HepG2 (cell line): ENCODE results near the gene VTN. TPM values are rescaled to one million over a fixed set of nuclear protein-coding genes. Genes with fewer than 3 reads are reported as not detected.

Source experiments
- ATF5 ChIP-seq: sonication (generic); formaldehyde crosslinking; IDR thresholded peaks from 2 replicates; pipeline ENCODE4 v1.4.0; 2020; ENCODE audit warnings: mild to moderate bottlenecking, low read depth, missing genetic modification reagents
- CSRNP1 ChIP-seq: sonication (generic); formaldehyde crosslinking; IDR thresholded peaks from 2 replicates; pipeline ENCODE4 v1.8.1; 2023; ENCODE audit warnings: mild to moderate bottlenecking, missing genetic modification reagents
- GABPB1 ChIP-seq: IDR thresholded peaks from 2 replicates; pipeline ENCODE4 v1.6.1; 2016; ENCODE audit warnings: mild to moderate bottlenecking, missing genetic modification reagents, moderate library complexity, missing compliant biosample characterization
- MEIS2 ChIP-seq: sonication (generic); formaldehyde crosslinking; IDR thresholded peaks from 2 replicates; pipeline ENCODE4 v1.9.0; 2021; ENCODE audit warnings: mild to moderate bottlenecking, missing genetic modification reagents
- ONECUT2 ChIP-seq: sonication (generic); formaldehyde crosslinking; IDR thresholded peaks from 2 replicates; pipeline ENCODE4 v1.4.0; 2020; ENCODE audit warnings: missing genetic modification reagents
- REXO4 ChIP-seq: sonication (generic); formaldehyde crosslinking; IDR thresholded peaks from 2 replicates; pipeline ENCODE4 v1.8.0; 2022; ENCODE audit warnings: missing genetic modification reagents, mild to moderate bottlenecking, borderline replicate concordance
- SAFB2 ChIP-seq: sonication (generic); formaldehyde crosslinking; IDR thresholded peaks from 2 replicates; pipeline ENCODE4 v1.5.1; 2020; ENCODE audit warnings: missing genetic modification reagents, low read depth, mild to moderate bottlenecking, borderline replicate concordance
- SIN3B ChIP-seq: fragments of 150-350 bp; IDR thresholded peaks from 2 replicates; pipeline ENCODE4 v1.6.1; 2014; ENCODE audit warnings: low read length
- SOX6 ChIP-seq, 2 experiments: fragments of 450-650 bp in 1 of 2; sonication (generic) in 1 of 2; formaldehyde crosslinking in 1 of 2; IDR thresholded peaks; 2 replicates each; pipeline versions ENCODE4 v1.4.0 to v1.6.1; 2017 to 2020; ENCODE audit warnings: antibody characterized with exemption in 1 of 2, mild to moderate bottlenecking in 1 of 2, missing genetic modification reagents in 1 of 2
- ZMAT3 ChIP-seq: sonication (generic); formaldehyde crosslinking; conservative IDR thresholded peaks from 2 replicates; pipeline ENCODE4 v1.7.0; 2021; ENCODE audit warnings: missing genetic modification reagents
- ZNF160 ChIP-seq: sonication (generic); formaldehyde crosslinking; IDR thresholded peaks from 2 replicates; pipeline ENCODE4 v1.8.0; 2022; ENCODE audit warnings: mild to moderate bottlenecking, inconsistent platforms, missing genetic modification reagents
- ZNF280D ChIP-seq: sonication (generic); formaldehyde crosslinking; IDR thresholded peaks from 2 replicates; pipeline ENCODE4 v1.5.1; 2020; ENCODE audit warnings: mild to moderate bottlenecking, missing genetic modification reagents
- ZNF354B ChIP-seq: sonication (generic); formaldehyde crosslinking; IDR thresholded peaks from 2 replicates; pipeline ENCODE4 v1.8.0; 2022; ENCODE audit warnings: mild to moderate bottlenecking, missing genetic modification reagents
- ZNF431 ChIP-seq: sonication (generic); formaldehyde crosslinking; IDR thresholded peaks from 2 replicates; pipeline ENCODE4 v1.9.0; 2022; ENCODE audit warnings: missing genetic modification reagents, low read depth, mild to moderate bottlenecking, borderline replicate concordance
- ZNF703 ChIP-seq: sonication (generic); formaldehyde crosslinking; IDR thresholded peaks from 2 replicates; pipeline ENCODE4 v1.5.1; 2020; ENCODE audit warnings: missing genetic modification reagents, mild to moderate bottlenecking, moderate library complexity, borderline replicate concordance
- ZNF710 ChIP-seq: sonication (generic); formaldehyde crosslinking; IDR thresholded peaks from 2 replicates; pipeline ENCODE4 v1.5.0; 2020; ENCODE audit warnings: mild to moderate bottlenecking, missing genetic modification reagents, borderline replicate concordance
- ZNF800 ChIP-seq: sonication (generic); formaldehyde crosslinking; IDR thresholded peaks from 2 replicates; pipeline ENCODE4 v1.4.0; 2020; ENCODE audit warnings: missing genetic modification reagents
- polyA plus RNA-seq, 8 experiments: library from polyadenylated mRNA; depleted of rRNA in 3 of 8; stranded (reverse) in 7 of 8; unstranded in 1 of 8; fragments of >200 nt; fragmentation: Illumina TruSeq in 4 of 8; extraction: Trizol in 4 of 8; gene quantifications; 2 replicates each; pipeline versions ENCODE4 v1.2.1 to v1.2.3, GENCODE V29; 2011 to 2016; ENCODE audit warnings: low read depth in 4 of 8, missing spikeins in 1 of 8, mixed read lengths in 1 of 8; ENCODE audit not compliant: insufficient read depth in 1 of 8
- total RNA-seq, 5 experiments: library from RNA; depleted of rRNA; stranded (reverse); fragments of >200 nt; fragmentation: Illumina TruSeq; extraction: Trizol; gene quantifications; 2 replicates each; pipeline ENCODE4 v1.2.3, GENCODE V29; 2016; ENCODE audit warnings: low read depth in 1 of 5

The VTN gene
- total and polyA plus RNA-seq, 2 of the 13 experiments (the other 11 are each of a cell fraction or from before 2014, with no cell fraction given) = 108 to 131 TPM

- TF ChIP-seq ZNF280D (no peak), CSRNP1 (CRISPR knock-in tag) (peak; percentile 91; the same call in 1 of the 2 replicates), ZNF160 (CRISPR knock-in tag) (no peak; the same call in 1 of the 2 replicates), SIN3B (no peak), ATF5 (no peak; the same call in 1 of the 2 replicates), ZNF800 (CRISPR knock-in tag) (peak; percentile 84; the same call in 1 of the 2 replicates), ZMAT3 (peak; percentile 83), SAFB2 (CRISPR knock-in tag) (no peak; the same call in 1 of the 2 replicates), MEIS2 (CRISPR knock-in tag) (peak; percentile 78), ZNF354B (CRISPR knock-in tag) (peak; percentile 82), REXO4 (CRISPR knock-in tag) (0 out of 2 replicates have a peak, but pooled peaks have one; percentile 47), GABPB1 (peak; percentile 70; the same call in 1 of the 2 replicates), ZNF710 (CRISPR knock-in tag) (no peak; the same call in 1 of the 2 replicates), ONECUT2 (no peak; the same call in 1 of the 2 replicates), SOX6 (IDR thresholded peaks at IDR 0.05) (no peak), SOX6 (CRISPR knock-in tag; IDR thresholded peaks at IDR 0.05) (peak; percentile 19; the same call in 1 of the 2 replicates), ZNF431 (CRISPR knock-in tag) (no peak), ZNF703 (0 out of 2 replicates have a peak, but pooled peaks have one; percentile 57)
Observed at GRCh38 chr17:28318759-28319597, 51.1 kb downstream of the VTN start, which contains the start of gene TMEM97 (continued).
